Measurements from ENCODE around the gene ZNF224. TPM values are rescaled to one million over a fixed set of nuclear protein-coding genes. Genes with fewer than 3 reads are reported as not detected.

Gene ZNF224
- total and polyA plus RNA-seq, 2 of the 13 experiments (the other 11 are each of a cell fraction or from before 2014, with no cell fraction given) = 13.0 to 16.1 TPM

- TF ChIP-seq TBX2 (CRISPR knock-in tag; IDR thresholded peaks at IDR 0.05; ENCODE audit: borderline replicate concordance) = 0 out of 2 replicates have a peak, but pooled peaks have one; percentile 21
- TF ChIP-seq ZBTB38 (CRISPR knock-in tag; IDR thresholded peaks at IDR 0.05) = peak; percentile 61; the same call in 1 of the 2 replicates
- TF ChIP-seq NFAT5 (CRISPR knock-in tag; IDR thresholded peaks at IDR 0.05) = 0 out of 2 replicates have a peak, but pooled peaks have one; percentile 25
- TF ChIP-seq TAF1 (CRISPR knock-in tag; IDR thresholded peaks at IDR 0.05) = peak; percentile 61; the same call in 1 of the 2 replicates
- TF ChIP-seq PAXIP1 (CRISPR knock-in tag; conservative IDR thresholded peaks at IDR 0.05) = no peak
- TF ChIP-seq HNF1B (CRISPR knock-in tag; IDR thresholded peaks at IDR 0.05) = peak; percentile 82
- peak; percentile 24; the same call in 1 of the 2 replicates for TF ChIP-seq STAG1 (CRISPR knock-in tag; IDR thresholded peaks at IDR 0.05)
- peak; percentile 69 for TF ChIP-seq HDAC1 (CRISPR knock-in tag; IDR thresholded peaks at IDR 0.05)
- peak; percentile 26; the same call in 1 of the 2 replicates for TF ChIP-seq ZNF350 (CRISPR knock-in tag; IDR thresholded peaks at IDR 0.05; ENCODE audit: borderline replicate concordance, low read depth)
- TF ChIP-seq CREBL2 (CRISPR knock-in tag; IDR thresholded peaks at IDR 0.05; ENCODE audit: borderline replicate concordance) = no peak
- TF ChIP-seq AKAP8 (CRISPR knock-in tag; IDR thresholded peaks at IDR 0.05) = no peak
- TF ChIP-seq IKZF4 (CRISPR knock-in tag; IDR thresholded peaks at IDR 0.05; ENCODE audit: borderline replicate concordance, low read depth, not compliant biosample characterization) = no peak
- TF ChIP-seq HCFC1 (IDR thresholded peaks at IDR 0.05; ENCODE audit: low read depth, low read length) = peak; percentile 97
- peak; percentile 40; the same call in 1 of the 2 replicates for TF ChIP-seq RBFOX2 (IDR thresholded peaks at IDR 0.05; ENCODE audit: low read depth, low read length)
- 0 out of 2 replicates have a peak, but pooled peaks have one; percentile 6 for TF ChIP-seq HNF4G (IDR thresholded peaks at IDR 0.05; ENCODE audit: borderline replicate concordance, low read depth, low read length)
- no peak for TF ChIP-seq HNF4G (CRISPR knock-in tag; IDR thresholded peaks at IDR 0.05; ENCODE audit: borderline replicate concordance, low read depth)
- peak; percentile 68 for TF ChIP-seq TEAD3 (CRISPR knock-in tag; optimal IDR thresholded peaks at IDR 0.05; ENCODE audit: borderline replicate concordance)
- peak; percentile 82 for TF ChIP-seq ZNF335 (CRISPR knock-in tag; IDR thresholded peaks at IDR 0.05)
Observed at GRCh38 chr19:44093931-44094765, at the start of gene ZNF224 (continued).

Measured in HepG2 (cell line).